HEK293 (cell line): ENCODE results near the gene APLP2.
A peak's percentile ranks its signal among the peaks of the same experiment; 100 is the strongest.

Experiments used
- CTCF ChIA-PET: fragments of 350-600 bp; formaldehyde crosslinking; extraction: SDS; loops from one replicate; lab custom pipeline; 2021; ENCODE audit warnings: antibody characterized with exemption; lab: Yijun Ruan, JAX
- POLR2A ChIA-PET: fragments of 300-600 bp; formaldehyde crosslinking; extraction: SDS; loops from one replicate; lab custom pipeline; 2020; ENCODE audit warnings: antibody characterized with exemption, inconsistent platforms; lab: Yijun Ruan, JAX
- H3K27ac ChIP-seq: fragments of 200-500 bp; sonication (Bioruptor generic); 2 replicates; pipeline ENCODE4 v1.5.1; 2014; ENCODE audit warnings: low read depth, low read length, control low read depth, inconsistent platforms; ENCODE audit errors: extremely low read depth
- H3K36me3 ChIP-seq, 2 experiments: fragments of 200-500 bp in 1 of 2; sonication (Bioruptor generic) in 1 of 2; 1 replicate in 1 of 2; 2 replicates in 1 of 2; pipeline ENCODE4 v1.5.1; 2014 to 2017; ENCODE audit warnings: inconsistent platforms in 2 of 2, low read length in 2 of 2; ENCODE audit not compliant: control insufficient read depth in 2 of 2, insufficient read depth in 1 of 2
- H3K4me1 ChIP-seq: fragments of 200-500 bp; sonication (Bioruptor generic); 2 replicates; pipeline ENCODE4 v1.5.1; 2014; ENCODE audit warnings: mild to moderate bottlenecking, low read length, inconsistent platforms; ENCODE audit not compliant: control insufficient read depth, insufficient read depth
- H3K4me3 ChIP-seq: 2 replicates; pipeline ENCODE4 v1.5.1; 2011; ENCODE audit warnings: low read depth, mild to moderate bottlenecking, control low read depth, low read length, moderate library complexity
- H3K9me3 ChIP-seq: fragments of 200-500 bp; sonication (Bioruptor generic); 2 replicates; pipeline ENCODE4 v1.5.1; 2014; ENCODE audit warnings: low read depth, low read length, inconsistent platforms; ENCODE audit not compliant: control insufficient read depth, insufficient read depth
- BCL11B ChIP-seq: fragments of 450-650 bp; formaldehyde crosslinking; IDR thresholded peaks from 2 replicates; pipeline ENCODE4 v1.5.1; 2016; ENCODE audit warnings: low read depth, missing biosample characterization, missing genetic modification characterization
- EGR2 ChIP-seq: fragments of 450-650 bp; formaldehyde crosslinking; IDR thresholded peaks from 2 replicates; pipeline ENCODE4 v1.5.1; 2016; ENCODE audit warnings: low read depth, missing biosample characterization, missing genetic modification characterization
- FEZF1 ChIP-seq: fragments of 450-650 bp; formaldehyde crosslinking; IDR thresholded peaks from 2 replicates; pipeline ENCODE4 v1.5.1; 2016; ENCODE audit warnings: missing biosample characterization, missing genetic modification characterization
- HOXD13 ChIP-seq: sonication (generic); formaldehyde crosslinking; IDR thresholded peaks from 2 replicates; pipeline ENCODE4 v1.8.0; 2022; ENCODE audit warnings: missing genetic modification reagents, borderline replicate concordance
- KLF16 ChIP-seq: fragments of 450-650 bp; formaldehyde crosslinking; IDR thresholded peaks from 2 replicates; pipeline ENCODE4 v1.5.1; 2017; ENCODE audit warnings: missing biosample characterization, missing genetic modification characterization
- MZF1 ChIP-seq: fragments of 450-650 bp; formaldehyde crosslinking; IDR thresholded peaks from 2 replicates; pipeline ENCODE4 v1.5.1; 2017; ENCODE audit warnings: missing biosample characterization, missing genetic modification characterization, borderline replicate concordance
- OSR2 ChIP-seq: fragments of 450-650 bp; formaldehyde crosslinking; IDR thresholded peaks from 2 replicates; pipeline ENCODE4 v1.5.1; 2016; ENCODE audit warnings: missing biosample characterization, missing genetic modification characterization
- PRDM4 ChIP-seq: fragments of 450-650 bp; formaldehyde crosslinking; IDR thresholded peaks from 2 replicates; pipeline ENCODE4 v1.5.1; 2017; ENCODE audit warnings: missing biosample characterization, missing genetic modification characterization
- ZNF112 ChIP-seq: fragments of 450-650 bp; formaldehyde crosslinking; IDR thresholded peaks from 2 replicates; pipeline ENCODE4 v1.5.0; 2017; ENCODE audit warnings: missing biosample characterization, missing genetic modification characterization
- ZNF221 ChIP-seq: fragments of 450-650 bp; formaldehyde crosslinking; IDR thresholded peaks from 2 replicates; pipeline ENCODE4 v1.5.1; 2017; ENCODE audit warnings: missing biosample characterization, missing genetic modification characterization, borderline replicate concordance
- ZNF350 ChIP-seq: fragments of 450-650 bp; formaldehyde crosslinking; IDR thresholded peaks from 2 replicates; pipeline ENCODE4 v1.5.0; 2017; ENCODE audit warnings: missing biosample characterization, mild to moderate bottlenecking, missing genetic modification characterization
- ZNF37A ChIP-seq: fragments of 450-650 bp; IDR thresholded peaks from 2 replicates; pipeline ENCODE4 v1.5.1; 2018; ENCODE audit warnings: missing biosample characterization, missing genetic modification characterization
- ZNF510 ChIP-seq: fragments of 450-650 bp; formaldehyde crosslinking; IDR thresholded peaks from 2 replicates; pipeline ENCODE4 v1.5.1; 2018; ENCODE audit warnings: mild to moderate bottlenecking, missing genetic modification characterization, missing biosample characterization; ENCODE audit not compliant: insufficient replicate concordance
- ZNF514 ChIP-seq: fragments of 450-650 bp; formaldehyde crosslinking; IDR thresholded peaks from 2 replicates; pipeline ENCODE4 v1.5.1; 2016; ENCODE audit warnings: missing biosample characterization, missing genetic modification characterization
- ZNF529 ChIP-seq: fragments of 450-650 bp; formaldehyde crosslinking; IDR thresholded peaks from 2 replicates; pipeline ENCODE4 v1.5.1; 2017; ENCODE audit warnings: missing genetic modification characterization, missing biosample characterization; ENCODE audit not compliant: insufficient replicate concordance
- ZNF555 ChIP-seq: fragments of 450-650 bp; formaldehyde crosslinking; conservative IDR thresholded peaks from 2 replicates; pipeline ENCODE4 v1.5.1; 2017; ENCODE audit warnings: missing biosample characterization, mild to moderate bottlenecking, missing genetic modification characterization, inconsistent platforms
- ZNF571 ChIP-seq: fragments of 450-650 bp; formaldehyde crosslinking; IDR thresholded peaks from 2 replicates; pipeline ENCODE4 v1.5.0; 2017; ENCODE audit warnings: missing biosample characterization, missing genetic modification characterization
- ZNF660 ChIP-seq: fragments of 450-650 bp; IDR thresholded peaks from 2 replicates; pipeline ENCODE4 v1.5.1; 2018; ENCODE audit warnings: missing biosample characterization, mild to moderate bottlenecking, missing genetic modification characterization
- ZNF747 ChIP-seq: fragments of 450-650 bp; formaldehyde crosslinking; IDR thresholded peaks from 2 replicates; pipeline ENCODE4 v1.5.1; 2016; ENCODE audit warnings: missing biosample characterization, missing genetic modification characterization
- ZNF791 ChIP-seq: fragments of 450-650 bp; formaldehyde crosslinking; IDR thresholded peaks from 2 replicates; pipeline ENCODE4 v1.5.1; 2016; ENCODE audit warnings: missing biosample characterization, missing genetic modification characterization
- ZNF830 ChIP-seq: fragments of 450-650 bp; IDR thresholded peaks from 2 replicates; pipeline ENCODE4 v1.5.0; 2018; ENCODE audit warnings: missing biosample characterization, missing genetic modification characterization, low read depth, mild to moderate bottlenecking, moderate library complexity
- ZNF843 ChIP-seq: fragments of 450-650 bp; formaldehyde crosslinking; IDR thresholded peaks from 2 replicates; pipeline ENCODE4 v1.5.1; 2016; ENCODE audit warnings: missing biosample characterization, missing genetic modification characterization
- ZSCAN30 ChIP-seq: fragments of 450-650 bp; IDR thresholded peaks from 2 replicates; pipeline ENCODE4 v1.5.1; 2018; ENCODE audit warnings: missing biosample characterization, mild to moderate bottlenecking, missing genetic modification characterization, moderate library complexity
- TF ChIP-seq, protein P1 (sequence below): fragments of 450-650 bp; formaldehyde crosslinking; IDR thresholded peaks from 2 replicates; pipeline ENCODE4 v1.5.1; 2016; ENCODE audit warnings: missing biosample characterization, missing genetic modification characterization
- TF ChIP-seq, protein P2 (sequence below): fragments of 450-650 bp; formaldehyde crosslinking; IDR thresholded peaks from 2 replicates; pipeline ENCODE4 v1.5.1; 2016; ENCODE audit warnings: missing biosample characterization, missing genetic modification characterization
- TF ChIP-seq, protein P3 (sequence below): fragments of 450-650 bp; formaldehyde crosslinking; IDR thresholded peaks from 2 replicates; pipeline ENCODE4 v1.5.1; 2017; ENCODE audit warnings: missing biosample characterization, missing genetic modification characterization
- TF ChIP-seq, protein P4 (sequence below): fragments of 450-650 bp; formaldehyde crosslinking; IDR thresholded peaks from 2 replicates; pipeline ENCODE4 v1.5.1; 2016; ENCODE audit warnings: missing biosample characterization, missing genetic modification characterization

The APLP2 gene

GRCh38 chr11:130052567-130052966 lies 17.1 kb upstream of the APLP2 start:
- TF ChIP-seq, protein P1, sequence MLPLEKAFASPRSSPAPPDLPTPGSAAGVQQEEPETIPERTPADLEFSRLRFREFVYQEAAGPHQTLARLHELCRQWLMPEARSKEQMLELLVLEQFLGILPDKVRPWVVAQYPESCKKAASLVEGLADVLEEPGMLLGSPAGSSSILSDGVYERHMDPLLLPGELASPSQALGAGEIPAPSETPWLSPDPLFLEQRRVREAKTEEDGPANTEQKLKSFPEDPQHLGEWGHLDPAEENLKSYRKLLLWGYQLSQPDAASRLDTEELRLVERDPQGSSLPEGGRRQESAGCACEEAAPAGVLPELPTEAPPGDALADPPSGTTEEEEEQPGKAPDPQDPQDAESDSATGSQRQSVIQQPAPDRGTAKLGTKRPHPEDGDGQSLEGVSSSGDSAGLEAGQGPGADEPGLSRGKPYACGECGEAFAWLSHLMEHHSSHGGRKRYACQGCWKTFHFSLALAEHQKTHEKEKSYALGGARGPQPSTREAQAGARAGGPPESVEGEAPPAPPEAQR, result no peak
- TF ChIP-seq ZNF510 (tag by site-specific recombination), result no peak
- TF ChIP-seq, protein P2, sequence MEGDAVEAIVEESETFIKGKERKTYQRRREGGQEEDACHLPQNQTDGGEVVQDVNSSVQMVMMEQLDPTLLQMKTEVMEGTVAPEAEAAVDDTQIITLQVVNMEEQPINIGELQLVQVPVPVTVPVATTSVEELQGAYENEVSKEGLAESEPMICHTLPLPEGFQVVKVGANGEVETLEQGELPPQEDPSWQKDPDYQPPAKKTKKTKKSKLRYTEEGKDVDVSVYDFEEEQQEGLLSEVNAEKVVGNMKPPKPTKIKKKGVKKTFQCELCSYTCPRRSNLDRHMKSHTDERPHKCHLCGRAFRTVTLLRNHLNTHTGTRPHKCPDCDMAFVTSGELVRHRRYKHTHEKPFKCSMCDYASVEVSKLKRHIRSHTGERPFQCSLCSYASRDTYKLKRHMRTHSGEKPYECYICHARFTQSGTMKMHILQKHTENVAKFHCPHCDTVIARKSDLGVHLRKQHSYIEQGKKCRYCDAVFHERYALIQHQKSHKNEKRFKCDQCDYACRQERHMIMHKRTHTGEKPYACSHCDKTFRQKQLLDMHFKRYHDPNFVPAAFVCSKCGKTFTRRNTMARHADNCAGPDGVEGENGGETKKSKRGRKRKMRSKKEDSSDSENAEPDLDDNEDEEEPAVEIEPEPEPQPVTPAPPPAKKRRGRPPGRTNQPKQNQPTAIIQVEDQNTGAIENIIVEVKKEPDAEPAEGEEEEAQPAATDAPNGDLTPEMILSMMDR (tag by site-specific recombination), result no peak
- no peak for TF ChIP-seq ZNF37A (tag by site-specific recombination)
- TF ChIP-seq, protein P3, sequence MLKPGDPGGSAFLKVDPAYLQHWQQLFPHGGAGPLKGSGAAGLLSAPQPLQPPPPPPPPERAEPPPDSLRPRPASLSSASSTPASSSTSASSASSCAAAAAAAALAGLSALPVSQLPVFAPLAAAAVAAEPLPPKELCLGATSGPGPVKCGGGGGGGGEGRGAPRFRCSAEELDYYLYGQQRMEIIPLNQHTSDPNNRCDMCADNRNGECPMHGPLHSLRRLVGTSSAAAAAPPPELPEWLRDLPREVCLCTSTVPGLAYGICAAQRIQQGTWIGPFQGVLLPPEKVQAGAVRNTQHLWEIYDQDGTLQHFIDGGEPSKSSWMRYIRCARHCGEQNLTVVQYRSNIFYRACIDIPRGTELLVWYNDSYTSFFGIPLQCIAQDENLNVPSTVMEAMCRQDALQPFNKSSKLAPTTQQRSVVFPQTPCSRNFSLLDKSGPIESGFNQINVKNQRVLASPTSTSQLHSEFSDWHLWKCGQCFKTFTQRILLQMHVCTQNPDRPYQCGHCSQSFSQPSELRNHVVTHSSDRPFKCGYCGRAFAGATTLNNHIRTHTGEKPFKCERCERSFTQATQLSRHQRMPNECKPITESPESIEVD (tag by site-specific recombination), result no peak
- TF ChIP-seq ZNF747 (tag by site-specific recombination), result no peak
- TF ChIP-seq BCL11B (tag by site-specific recombination), result no peak
- no peak for TF ChIP-seq ZNF350 (tag by site-specific recombination)
- TF ChIP-seq ZNF571 (tag by site-specific recombination), result no peak
- no peak for TF ChIP-seq ZNF529 (tag by site-specific recombination)
- no peak for TF ChIP-seq ZNF514 (tag by site-specific recombination)
- no peak for TF ChIP-seq MZF1 (tag by site-specific recombination)
- no peak for TF ChIP-seq ZSCAN30 (tag by site-specific recombination)
- no peak for TF ChIP-seq ZNF555 (tag by site-specific recombination)
- no peak for TF ChIP-seq EGR2 (tag by site-specific recombination)
- TF ChIP-seq ZNF830 (tag by site-specific recombination), result no peak
- TF ChIP-seq ZNF791, result no peak
- no peak for TF ChIP-seq HOXD13 (CRISPR knock-in tag)
- no peak for TF ChIP-seq KLF16
- ChIA-PET CTCF (no interaction called here), POLR2A (no interaction called here)
- no peaks in the 10 kb centered on the region for H3K9me3 ChIP-seq
- no peaks in the 10 kb centered on the region for H3K4me1 ChIP-seq
- no peak overlapping the region for H3K4me3 ChIP-seq
- H3K27ac ChIP-seq, result no peak overlapping the region
- H3K36me3 ChIP-seq, result no peaks in the 10 kb centered on the region

GRCh38 chr11:130054966-130055365 lies 14.7 kb upstream of the APLP2 start:
- CTCF ChIA-PET, result interaction anchor here (0.6 kb wide), 1 partner anchor 12 kb away, joined by 6 read pairs; no protein-coding TSS in a partner anchor
- Histone ChIP-seq H3K36me3 (no peaks in the 10 kb centered on the region), H3K4me3 (no peak overlapping the region), H3K27ac (no peak overlapping the region), H3K9me3 (no peaks in the 10 kb centered on the region), H3K4me1 (no peaks in the 10 kb centered on the region)
- POLR2A ChIA-PET, result no interaction called here
- no peak for TF ChIP-seq ZNF660 (tag by site-specific recombination)
- TF ChIP-seq, protein P4, sequence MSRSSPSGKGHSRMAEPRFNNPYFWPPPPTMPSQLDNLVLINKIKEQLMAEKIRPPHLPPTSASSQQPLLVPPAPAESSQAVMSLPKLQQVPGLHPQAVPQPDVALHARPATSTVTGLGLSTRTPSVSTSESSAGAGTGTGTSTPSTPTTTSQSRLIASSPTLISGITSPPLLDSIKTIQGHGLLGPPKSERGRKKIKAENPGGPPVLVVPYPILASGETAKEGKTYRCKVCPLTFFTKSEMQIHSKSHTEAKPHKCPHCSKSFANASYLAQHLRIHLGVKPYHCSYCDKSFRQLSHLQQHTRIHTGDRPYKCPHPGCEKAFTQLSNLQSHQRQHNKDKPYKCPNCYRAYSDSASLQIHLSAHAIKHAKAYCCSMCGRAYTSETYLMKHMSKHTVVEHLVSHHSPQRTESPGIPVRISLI (tag by site-specific recombination), result no peak
- peak; percentile 60; the same call in 1 of the 2 replicates for TF ChIP-seq PRDM4 (tag by site-specific recombination)
- TF ChIP-seq, protein P3 (tag by site-specific recombination), result peak; percentile 75
- peak; percentile 31; the same call in 1 of the 2 replicates for TF ChIP-seq FEZF1
- no peak for TF ChIP-seq ZNF112 (tag by site-specific recombination)
- TF ChIP-seq ZNF843 (tag by site-specific recombination), result peak; percentile 64
- TF ChIP-seq ZNF221 (tag by site-specific recombination), result no peak
- peak; percentile 33; the same call in 1 of the 2 replicates for TF ChIP-seq OSR2
